ENCODE measurements around the gene CFAP77.
"Not testable (repeated sequence)": the region's sequence is repeated elsewhere in the genome, so short reads cannot be mapped to it uniquely, and the experiment has no call there.

The CFAP77 gene

DNA sequence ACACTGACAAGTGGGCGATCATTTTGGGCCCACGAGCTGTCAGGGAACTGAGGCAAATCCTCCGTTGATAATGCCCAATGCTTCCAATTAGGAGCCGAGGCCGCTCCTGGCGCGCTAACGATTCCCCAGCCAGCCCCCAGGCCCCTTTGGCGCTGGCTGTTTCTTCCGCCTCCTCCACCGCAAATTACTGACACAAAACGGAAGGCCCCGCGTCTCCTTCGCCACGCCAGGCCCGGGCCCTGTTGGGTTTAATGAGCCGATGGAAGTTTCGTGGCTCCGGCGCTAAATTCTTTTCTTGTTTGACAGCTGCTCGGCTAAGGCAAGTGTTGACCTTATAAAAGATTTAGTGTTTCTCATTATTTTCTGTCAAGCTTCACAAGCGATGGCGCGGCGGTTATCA is 146.7 kb downstream of the CFAP77 start:
- no peak for DNase-seq
- in situ Hi-C loops (cut with MboI; ENCODE audit: low pct_unique_long_range_greater_than_20kb, low sequenced_read_pairs), result no loop called here

DNA sequence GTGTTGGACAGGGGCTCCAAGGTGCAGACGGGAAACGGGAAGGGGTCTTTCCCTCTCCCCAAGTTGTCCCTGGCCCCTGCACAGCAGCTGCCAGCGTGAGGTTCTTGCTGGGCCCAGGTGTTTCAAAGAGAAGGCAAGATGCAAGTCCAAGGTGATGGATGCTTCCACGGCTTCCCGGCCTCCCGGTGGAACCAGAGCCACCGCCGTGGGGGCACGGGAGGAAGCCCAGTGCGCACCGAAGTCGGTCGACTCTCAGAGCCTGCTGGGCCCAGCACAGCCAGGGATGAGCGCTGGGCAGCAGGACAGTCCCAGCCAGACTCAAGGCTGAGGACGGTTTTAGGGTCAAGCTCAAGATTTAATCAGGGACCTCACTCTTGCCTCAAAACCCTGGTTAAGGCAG is 147.1 kb downstream of the CFAP77 start:
- no peak for DNase-seq
- in situ Hi-C loops (cut with MboI; ENCODE audit: low pct_unique_long_range_greater_than_20kb, low sequenced_read_pairs), result no loop called here

DNA sequence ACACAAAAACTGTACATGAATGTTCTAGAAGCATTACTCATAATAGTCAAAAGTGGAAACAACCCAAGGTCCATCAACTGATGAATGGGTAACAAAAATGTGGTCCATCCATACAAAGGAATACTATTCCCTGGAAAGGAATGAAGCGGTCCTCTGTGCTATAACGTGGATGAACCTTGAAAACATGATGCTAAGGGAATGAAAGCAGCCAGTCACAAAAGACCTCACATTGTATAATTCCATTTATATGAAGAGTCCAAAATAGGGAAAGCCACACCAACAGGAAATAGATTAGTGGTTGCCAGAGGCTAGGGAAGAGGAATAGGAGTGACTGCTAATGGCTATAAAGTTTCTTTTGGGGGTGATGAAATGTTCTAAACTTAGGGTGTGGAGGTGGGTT is 149.7 kb downstream of the CFAP77 start:
- DNase-seq, result no peak
- in situ Hi-C loops (cut with MboI; ENCODE audit: low pct_unique_long_range_greater_than_20kb, low sequenced_read_pairs), result no loop called here

DNA sequence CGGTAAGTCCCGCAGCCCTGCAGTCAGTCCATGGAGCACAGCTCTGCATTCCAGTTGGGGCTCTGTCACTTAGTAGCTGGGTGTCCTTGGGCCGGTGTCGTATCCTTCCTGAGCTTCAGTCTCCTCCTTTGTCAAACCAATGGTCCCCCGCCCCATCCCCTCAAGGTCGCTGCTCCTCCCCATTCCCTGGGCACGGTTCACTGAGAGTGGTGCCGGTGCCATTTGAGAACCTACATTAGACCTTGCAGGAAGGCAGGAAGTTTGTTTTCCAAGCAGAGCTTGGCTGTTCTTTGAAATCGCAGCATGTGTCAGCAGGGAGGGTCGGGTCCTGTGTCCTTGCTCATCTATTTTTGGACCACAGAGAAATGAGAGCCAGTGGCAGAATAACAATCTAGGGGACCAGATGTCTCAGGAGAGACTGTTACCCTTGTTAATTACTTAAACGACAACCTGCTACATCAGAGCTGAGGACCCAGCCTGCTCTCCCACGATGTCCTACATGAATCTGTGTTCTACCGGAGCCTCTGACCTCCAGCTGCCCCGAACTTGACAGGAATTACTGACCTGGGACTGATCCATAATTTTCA is 150.7 kb downstream of the CFAP77 start:
- in situ Hi-C loops (cut with MboI; ENCODE audit: low pct_unique_long_range_greater_than_20kb, low sequenced_read_pairs), result no loop called here
- no peak for DNase-seq

DNA sequence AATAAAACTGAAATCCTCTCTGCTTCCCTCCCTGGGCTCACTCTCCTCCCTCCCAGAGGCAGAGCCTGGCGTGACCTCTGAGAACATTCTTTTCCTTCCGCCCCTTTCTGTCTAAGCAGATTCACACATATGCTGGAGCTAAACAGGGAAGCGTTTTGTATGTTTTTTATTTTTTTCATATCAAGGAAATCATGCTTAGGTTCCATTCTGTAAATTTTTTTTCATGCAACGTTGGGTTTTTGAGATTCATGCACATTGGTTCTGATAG is 152.2 kb downstream of the CFAP77 start:
- DNase-seq, result no peak
- in situ Hi-C loops (cut with MboI; ENCODE audit: low pct_unique_long_range_greater_than_20kb, low sequenced_read_pairs), result no loop called here

DNA sequence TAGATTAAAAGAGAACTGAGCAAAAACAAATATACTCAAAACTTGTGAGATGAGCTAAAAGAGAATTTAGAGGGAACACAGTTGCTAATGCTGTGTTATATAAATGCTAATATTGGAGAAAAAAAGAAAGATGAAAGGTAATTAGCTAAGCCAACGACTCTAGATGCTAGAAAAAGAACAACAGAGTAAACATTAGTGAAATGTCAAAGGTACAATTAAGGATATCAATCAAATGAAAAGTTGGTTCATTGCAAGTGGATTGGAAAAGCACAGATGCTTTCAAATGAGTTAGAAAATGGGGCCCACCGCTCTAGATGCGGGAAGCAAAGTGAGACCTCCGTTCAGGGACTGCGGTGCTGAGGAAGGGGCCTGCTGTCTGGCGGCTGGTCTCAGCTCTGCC is 154.5 kb downstream of the CFAP77 start:
- no peak for DNase-seq
- in situ Hi-C loops (cut with MboI; ENCODE audit: low pct_unique_long_range_greater_than_20kb, low sequenced_read_pairs), result no loop called here

DNA sequence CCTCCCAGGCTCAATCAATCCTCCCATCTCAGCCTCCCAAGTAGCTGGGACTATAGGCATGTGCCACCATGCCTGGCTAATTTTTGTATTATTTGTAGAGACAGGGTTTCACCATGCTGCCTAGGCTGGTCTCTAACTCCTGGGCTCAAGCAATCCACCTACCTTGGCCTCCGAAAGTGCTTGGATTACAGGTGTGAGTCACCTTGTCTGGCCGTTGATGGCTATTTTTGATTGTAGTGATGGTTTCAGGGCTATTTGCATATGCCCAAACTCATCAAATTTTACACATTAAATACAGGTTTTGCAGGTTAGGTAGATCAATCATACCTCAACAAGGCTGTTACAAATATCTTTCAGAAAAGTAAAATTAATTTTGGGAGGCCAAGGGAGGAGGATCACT is 158.8 kb downstream of the CFAP77 start:
- DNase-seq; in situ Hi-C loops (cut with MboI; ENCODE audit: low pct_unique_long_range_greater_than_20kb, low sequenced_read_pairs): not testable (repeated sequence)

DNA sequence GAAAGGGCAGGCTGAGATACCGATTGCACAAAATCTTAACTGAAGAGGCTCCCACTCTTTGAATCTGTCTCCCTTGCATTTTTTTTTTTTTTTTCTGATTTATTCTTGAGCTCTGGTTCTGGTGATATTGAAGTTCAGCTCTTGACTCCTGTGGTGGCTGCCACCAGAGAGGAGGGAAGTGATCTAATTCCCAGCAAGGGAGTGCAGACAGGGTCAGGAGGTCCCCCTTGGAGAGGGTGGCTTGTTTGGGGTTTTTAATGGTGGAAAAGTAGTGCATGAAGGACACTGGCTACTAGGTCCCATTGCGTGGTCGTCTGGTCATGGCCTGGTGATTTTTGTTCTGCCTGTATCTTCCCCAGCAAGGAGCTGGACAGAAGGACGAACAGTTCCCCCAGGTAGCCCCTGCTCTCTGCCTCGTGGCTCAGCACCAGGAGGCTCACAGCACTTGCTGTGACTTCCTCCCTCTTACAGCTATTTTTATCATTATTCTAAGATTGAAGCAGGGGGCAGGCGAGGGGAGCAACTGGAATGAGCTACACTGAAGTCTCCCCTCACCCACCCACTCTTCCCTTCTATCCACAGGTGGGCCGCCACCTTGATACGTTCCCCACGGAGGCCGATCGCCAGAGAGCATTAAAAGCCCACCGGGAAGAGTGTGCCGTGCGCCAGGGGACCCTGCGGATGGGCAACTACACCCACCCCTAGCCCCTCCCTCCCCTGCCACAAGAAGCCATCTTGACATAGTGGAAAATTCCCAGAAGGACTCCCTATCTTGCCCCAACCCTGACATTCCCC is 162.0 kb downstream of the CFAP77 start:
- in situ Hi-C loops (cut with MboI; ENCODE audit: low pct_unique_long_range_greater_than_20kb, low sequenced_read_pairs), result no loop called here
- no peak for DNase-seq

DNA sequence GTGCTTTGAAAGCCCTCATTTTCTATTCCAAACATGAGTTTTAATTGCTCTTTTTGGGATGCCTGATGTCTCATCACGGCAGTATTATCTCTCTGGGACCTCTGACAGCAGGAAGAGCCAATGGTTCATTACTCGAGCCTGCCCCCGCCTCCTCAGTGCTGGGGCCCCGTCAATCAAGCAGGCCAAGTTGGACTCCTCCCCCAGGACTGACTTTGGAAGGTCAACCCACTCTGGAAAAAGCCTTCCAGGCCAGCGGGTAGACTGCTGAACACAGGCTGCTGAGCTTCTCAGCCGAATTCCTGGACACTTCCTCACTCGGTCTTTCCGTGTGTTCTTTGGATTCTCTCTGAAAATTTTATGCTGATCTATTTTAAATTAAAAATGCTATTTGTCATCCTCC is 162.9 kb downstream of the CFAP77 start:
- DNase-seq, result no peak
- in situ Hi-C loops (cut with MboI; ENCODE audit: low pct_unique_long_range_greater_than_20kb, low sequenced_read_pairs), result no loop called here

DNA sequence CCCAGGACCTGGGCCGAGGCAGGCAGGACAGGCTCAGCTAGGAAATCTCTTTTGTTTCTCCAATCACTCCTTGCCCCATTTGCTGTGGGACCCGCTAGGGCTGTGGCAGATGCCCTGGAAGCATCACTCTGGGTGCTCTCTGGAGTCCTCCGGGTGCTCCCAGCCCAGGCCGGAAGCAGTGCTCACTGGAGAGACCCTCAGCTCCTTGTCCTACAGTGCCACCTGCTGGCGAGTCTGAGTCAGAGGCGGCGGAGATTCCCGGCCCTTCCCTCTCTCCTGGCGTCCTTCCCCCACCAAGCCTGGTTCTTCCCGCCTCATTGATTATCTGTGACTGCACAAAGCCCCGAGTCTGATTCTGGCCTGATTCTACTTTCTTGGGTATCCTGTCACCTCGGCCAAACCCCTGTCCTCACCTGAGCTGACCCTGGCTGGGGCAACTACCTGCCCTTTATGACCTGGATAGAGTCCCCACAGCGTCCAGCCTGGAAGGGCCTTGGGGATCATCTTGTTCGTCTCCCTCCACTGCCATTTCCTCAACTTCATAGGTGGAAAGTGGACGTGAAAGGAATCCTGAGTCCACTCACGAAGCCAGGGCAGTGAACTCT is 165.1 kb downstream of the CFAP77 start:
- DNase-seq, result peak; percentile 71
- in situ Hi-C loops (cut with MboI; ENCODE audit: low pct_unique_long_range_greater_than_20kb, low sequenced_read_pairs), result no loop called here

DNA sequence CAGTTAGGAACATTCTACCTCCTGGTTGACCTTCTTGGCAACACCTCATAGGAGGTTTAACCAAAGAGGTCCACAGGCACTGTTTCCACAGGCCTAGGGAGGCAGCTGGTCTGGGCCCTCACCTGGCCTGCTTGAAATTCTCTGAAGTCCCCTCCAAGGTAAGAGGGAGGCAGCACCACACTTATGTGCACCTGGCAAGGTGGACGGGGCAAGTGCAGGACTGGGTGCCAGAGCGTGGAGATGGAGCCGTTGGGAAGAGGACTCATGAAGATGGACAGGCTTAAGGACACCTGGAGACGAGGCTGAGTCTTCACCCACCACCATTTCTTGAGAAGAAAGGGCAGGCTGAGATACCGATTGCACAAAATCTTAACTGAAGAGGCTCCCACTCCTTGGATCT is 165.8 kb downstream of the CFAP77 start:
- no peak for DNase-seq
- in situ Hi-C loops (cut with MboI; ENCODE audit: low pct_unique_long_range_greater_than_20kb, low sequenced_read_pairs), result no loop called here

DNA sequence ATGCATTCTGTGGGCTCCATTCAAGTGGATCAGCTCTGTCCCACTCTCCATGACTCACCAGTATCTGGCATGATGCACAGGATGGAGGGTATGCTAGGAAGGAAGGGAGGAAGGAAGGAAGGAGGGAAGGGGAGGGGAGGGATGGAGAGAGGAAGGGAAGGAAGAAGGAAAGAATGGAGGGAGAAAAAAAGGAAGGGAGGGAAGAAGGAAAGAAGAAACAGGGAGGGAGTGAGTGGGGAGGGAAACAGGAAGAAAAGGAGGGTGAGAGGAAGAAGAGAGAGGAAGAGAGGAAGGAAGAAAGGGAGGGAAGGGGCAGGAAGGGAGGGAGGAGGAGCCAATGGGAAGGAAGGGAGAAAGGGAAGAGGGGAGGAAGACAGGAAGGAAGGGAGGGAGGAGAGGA is 167.1 kb downstream of the CFAP77 start:
- no peak for DNase-seq
- in situ Hi-C loops (cut with MboI; ENCODE audit: low pct_unique_long_range_greater_than_20kb, low sequenced_read_pairs), result no loop called here

DNA sequence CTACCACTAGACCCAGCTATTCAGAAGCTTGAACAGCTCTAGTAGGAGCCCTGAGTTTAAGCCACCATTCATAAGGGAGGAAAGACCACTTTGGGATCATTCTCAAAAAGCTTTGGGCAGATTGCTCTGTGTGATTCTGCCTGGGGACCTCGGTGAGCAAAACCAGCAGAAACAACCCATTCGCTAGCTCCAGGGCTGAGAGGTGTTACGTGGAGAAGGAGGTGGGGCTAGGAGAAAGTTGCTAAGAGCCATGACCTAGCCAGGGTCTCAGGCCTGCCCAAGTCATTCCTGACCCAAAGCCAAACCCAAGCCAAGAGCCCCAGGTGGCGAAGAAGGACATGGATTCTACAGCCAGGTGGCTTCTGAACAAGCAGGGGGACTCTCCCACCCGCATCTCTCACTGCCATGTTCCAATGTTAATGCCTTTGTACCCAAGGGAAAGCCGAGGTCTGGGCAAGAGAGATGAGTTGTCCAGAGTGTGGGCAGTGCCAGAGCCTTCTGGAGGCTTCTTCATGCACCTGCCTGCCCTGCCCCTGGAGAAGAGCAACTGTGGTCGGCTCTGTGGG is 168.4 kb downstream of the CFAP77 start:
- in situ Hi-C loops (cut with MboI; ENCODE audit: low pct_unique_long_range_greater_than_20kb, low sequenced_read_pairs), result no loop called here

DNA sequence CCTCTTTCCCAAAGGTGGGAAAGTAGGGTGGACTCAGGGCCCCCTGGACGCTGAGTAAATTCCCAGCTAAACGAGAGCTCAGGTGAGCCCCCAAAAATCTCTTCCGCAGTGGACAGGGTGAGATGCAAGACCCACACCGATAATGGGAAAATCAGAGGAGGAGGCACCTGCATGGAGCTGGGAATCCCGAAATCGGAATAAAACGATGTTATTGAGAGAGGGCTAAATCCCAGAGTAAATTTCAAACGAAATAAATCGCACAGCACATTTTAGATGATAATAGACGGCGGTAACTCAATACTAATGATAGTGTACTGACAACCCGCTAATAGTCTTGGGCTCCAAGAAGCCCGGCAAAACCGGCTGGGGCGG is 169.4 kb downstream of the CFAP77 start:
- in situ Hi-C loops (cut with MboI; ENCODE audit: low pct_unique_long_range_greater_than_20kb, low sequenced_read_pairs), result no loop called here
- no peak for DNase-seq

More for the DNA sequence above, 168.4 kb downstream of the CFAP77 start:
- DNase-seq, result no peak

DNA sequence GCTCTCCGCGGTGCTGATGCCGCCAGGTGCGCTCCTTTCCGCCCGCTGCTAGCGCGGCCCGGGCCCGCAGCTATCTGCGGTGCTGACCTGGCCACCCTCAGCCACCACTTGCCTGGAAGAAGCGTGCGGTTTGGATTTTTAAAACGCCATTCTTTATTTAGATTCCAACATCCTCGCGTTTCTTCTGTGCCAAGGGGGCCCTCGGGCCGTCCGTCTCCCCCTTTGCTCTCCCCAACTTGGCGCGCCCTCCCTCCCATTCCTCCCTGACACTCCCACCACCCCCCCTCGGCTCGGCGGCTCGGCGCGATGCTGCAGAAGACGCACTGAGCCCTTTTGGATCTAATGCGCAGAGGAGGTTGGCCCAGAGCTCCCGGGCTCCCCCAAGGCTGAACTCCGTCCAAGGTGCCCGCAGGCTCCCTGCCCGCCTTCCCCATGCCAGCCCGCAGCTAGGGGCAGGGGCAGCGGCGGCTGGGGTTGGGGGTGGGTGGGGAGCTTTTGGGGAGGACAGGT is 172.3 kb downstream of the CFAP77 start, which contains the start of gene BARHL1:
Gene BARHL1 (plus strand): TSS at position 331 of the 510 bp plus-strand sequence. CDS start 192 bp downstream, outside the sequence.
- no peak for DNase-seq
- in situ Hi-C loops (cut with MboI; ENCODE audit: low pct_unique_long_range_greater_than_20kb, low sequenced_read_pairs), result no loop called here

DNA sequence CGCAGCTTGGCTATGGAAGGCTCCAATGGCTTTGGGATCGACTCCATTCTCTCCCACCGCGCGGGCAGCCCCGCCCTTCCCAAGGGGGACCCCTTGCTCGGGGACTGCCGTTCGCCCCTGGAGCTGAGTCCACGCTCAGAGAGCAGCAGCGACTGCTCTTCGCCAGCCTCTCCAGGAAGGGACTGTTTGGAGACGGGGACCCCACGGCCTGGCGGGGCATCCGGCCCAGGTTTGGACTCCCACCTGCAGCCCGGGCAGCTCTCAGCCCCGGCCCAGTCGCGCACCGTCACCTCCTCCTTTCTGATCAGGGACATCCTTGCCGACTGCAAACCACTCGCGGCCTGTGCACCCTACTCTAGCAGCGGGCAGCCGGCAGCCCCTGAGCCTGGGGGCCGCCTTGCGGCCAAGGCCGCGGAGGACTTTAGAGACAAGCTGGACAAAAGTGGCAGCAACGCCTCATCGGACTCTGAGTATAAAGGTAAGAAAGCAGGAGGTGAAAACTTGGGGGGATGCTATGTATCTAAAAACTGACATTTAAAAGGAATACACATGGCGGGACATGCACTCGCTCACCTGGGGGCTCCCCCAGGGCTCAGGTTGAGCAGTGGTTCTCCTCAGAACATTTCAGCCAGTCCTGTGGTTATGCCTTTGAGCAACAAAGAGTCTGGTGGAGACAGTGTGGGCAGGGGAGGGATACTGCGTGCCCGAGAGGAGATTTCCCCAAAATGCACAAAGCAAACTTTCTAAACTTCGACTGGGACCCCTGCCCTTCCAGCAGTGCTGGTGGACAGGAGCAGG is 173.0 kb downstream of the CFAP77 start:
- in situ Hi-C loops (cut with MboI; ENCODE audit: low pct_unique_long_range_greater_than_20kb, low sequenced_read_pairs), result no loop called here
- no peak for DNase-seq

DNA sequence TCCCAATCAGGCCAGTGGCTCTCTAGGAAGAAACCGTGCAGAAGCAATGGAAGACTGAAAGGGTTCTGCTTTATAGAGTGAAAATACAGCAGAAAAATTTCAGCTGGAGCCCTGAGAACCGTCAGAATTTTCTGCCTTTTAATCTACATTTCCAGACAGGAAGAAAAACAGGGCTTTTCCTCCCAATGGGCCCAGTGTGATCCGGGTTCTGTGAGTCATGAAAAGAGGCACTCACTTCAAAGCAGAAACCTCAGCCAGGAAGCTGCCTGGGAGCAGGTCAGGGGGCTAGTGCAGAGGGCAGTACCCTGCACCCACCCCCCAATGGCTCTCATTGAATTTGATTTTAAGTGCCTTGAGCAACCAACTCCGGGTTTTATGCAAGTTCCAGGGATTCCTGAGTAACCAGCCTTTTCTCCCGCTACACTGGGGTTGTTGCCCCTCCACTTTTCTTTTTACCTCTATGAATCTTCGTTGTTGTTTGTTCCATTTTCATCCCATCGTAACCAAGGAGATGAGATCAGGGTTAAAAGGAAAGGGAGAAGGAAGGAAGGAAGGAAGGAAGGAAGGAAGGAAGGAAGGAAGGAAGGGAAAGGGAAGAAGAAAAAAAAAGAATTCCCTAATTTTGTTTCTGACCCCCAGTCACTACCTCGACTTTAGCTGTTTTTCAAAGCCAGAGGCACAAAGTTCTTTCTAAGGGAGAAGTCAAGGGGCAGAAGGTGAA is 173.7 kb downstream of the CFAP77 start:
- no peak for DNase-seq
- in situ Hi-C loops (cut with MboI; ENCODE audit: low pct_unique_long_range_greater_than_20kb, low sequenced_read_pairs), result no loop called here

DNA sequence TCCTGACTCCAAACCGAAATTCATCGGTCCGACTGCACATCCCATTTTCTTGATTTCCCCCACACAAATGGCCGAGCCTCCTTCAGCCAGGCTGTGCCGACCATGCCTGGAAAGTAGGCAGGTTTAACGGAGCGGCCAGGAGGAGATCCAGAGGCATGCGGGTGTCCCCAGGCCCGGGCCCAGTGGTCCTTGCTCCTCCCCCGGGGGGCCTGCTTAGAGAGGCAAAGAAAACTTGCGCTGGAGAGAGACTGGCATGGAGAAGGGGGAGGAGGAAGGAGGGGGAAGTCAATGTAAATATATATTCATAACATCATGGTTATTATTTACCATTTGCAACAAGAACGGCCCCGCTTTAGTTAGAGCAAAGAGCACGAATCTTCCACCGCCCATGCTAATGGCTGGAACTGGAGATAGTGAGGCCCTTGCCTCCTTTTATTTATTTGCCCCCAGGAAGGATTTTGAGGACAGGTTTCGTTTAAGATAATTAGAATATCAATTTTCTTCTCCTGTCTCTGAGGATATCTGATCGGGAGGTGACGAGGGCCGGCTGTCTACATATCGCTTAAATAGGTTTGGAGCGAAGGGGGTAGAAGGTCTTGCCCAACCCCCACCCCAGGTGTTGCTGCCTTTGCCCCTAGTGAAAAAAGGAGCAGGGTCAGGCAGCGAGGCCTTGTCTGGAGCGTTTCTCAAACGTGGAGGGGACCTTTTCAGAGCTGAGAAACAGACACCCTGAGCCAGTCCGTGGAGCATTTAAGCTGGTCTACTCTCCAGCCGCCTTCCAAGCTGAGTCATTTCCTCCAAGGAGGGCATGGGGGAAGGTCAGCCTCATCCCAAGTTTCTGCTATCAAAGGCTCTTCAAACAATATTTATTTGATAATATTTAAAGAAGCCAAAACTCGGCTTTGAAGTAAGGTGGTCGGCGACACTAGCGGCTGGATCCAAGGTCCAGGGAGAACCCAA is 174.9 kb downstream of the CFAP77 start:
- in situ Hi-C loops (cut with MboI; ENCODE audit: low pct_unique_long_range_greater_than_20kb, low sequenced_read_pairs), result no loop called here
- DNase-seq, result no peak
